A549 (cell line): ENCODE data around the gene CES4A. TPM values are rescaled to one million over a fixed set of nuclear protein-coding genes. Genes with fewer than 3 reads are reported as not detected.

Experiments
- ATAC-seq, 2 experiments: fragments of 200-7000 bp in 1 of 2; fragments of >200 bp in 1 of 2; cut with Nextera tagmentation in 1 of 2; cut with Tn5 transposase in 1 of 2; 3 replicates each; pipeline versions ENCODE4 v1.8.0 to v1.9.1; 2018 to 2020; ENCODE audit warnings: mild to moderate bottlenecking in 1 of 2, moderate library complexity in 1 of 2
- CTCF ChIA-PET: fragments of 300-600 bp; sonication (Branson Sonifier 250); formaldehyde crosslinking; extraction: SDS; loops from one replicate; lab custom pipeline; 2021; ENCODE audit warnings: antibody characterized with exemption, inconsistent platforms; lab: Yijun Ruan, JAX
- POLR2A ChIA-PET: fragments of 350-600 bp; formaldehyde crosslinking; extraction: SDS; loops from one replicate; lab custom pipeline; 2021; ENCODE audit warnings: antibody characterized with exemption, inconsistent platforms; lab: Yijun Ruan, JAX
- DNase-seq, 2 experiments: peaks; one replicate each; pipeline versions ENCODE4 v3.0.0 to v3.0.0-alpha.2; 2011 to 2016; ENCODE audit warnings: low read depth in 1 of 2, low spot score in 1 of 2
- FAIRE-seq: peaks from 2 replicates; lab custom pipeline; 2011; peaks lifted over from hg19 to GRCh38; lab: Jason Lieb, UNC
- H3K27ac ChIP-seq, 2 experiments: fragments of >200 bp; sonication (Bioruptor Twin); formaldehyde crosslinking; 3 replicates each; pipeline ENCODE4 v1.5.1; 2016 to 2017
- H3K4me1 ChIP-seq: fragments of >200 bp; sonication (Bioruptor Twin); formaldehyde crosslinking; 3 replicates; pipeline ENCODE4 v1.6.1; 2016
- H3K4me2 ChIP-seq: fragments of >200 bp; sonication (Bioruptor Twin); formaldehyde crosslinking; 3 replicates; pipeline ENCODE4 v1.6.1; 2016
- H3K4me3 ChIP-seq: fragments of >200 bp; sonication (Bioruptor Twin); formaldehyde crosslinking; 3 replicates; pipeline ENCODE4 v1.5.1; 2016
- H3K9me3 ChIP-seq: fragments of >200 bp; sonication (Bioruptor Twin); formaldehyde crosslinking; 3 replicates; pipeline ENCODE4 v1.6.1; 2016
- BHLHE40 ChIP-seq: IDR thresholded peaks from 2 replicates; pipeline ENCODE4 v1.6.1; 2012; ENCODE audit warnings: low read depth, low read length, inconsistent platforms
- HOXB13 ChIP-seq: fragments of 250-450 bp; sonication (Bioruptor Pico); IDR thresholded peaks from 2 replicates; pipeline ENCODE4 v1.5.0; 2020; ENCODE audit warnings: low read depth, mild to moderate bottlenecking, moderate library complexity
- HOXB5 ChIP-seq: fragments of 250-450 bp; sonication (Bioruptor Pico); IDR thresholded peaks from 2 replicates; pipeline ENCODE4 v1.5.0; 2020; ENCODE audit warnings: mild to moderate bottlenecking, moderate library complexity
- KDM5A ChIP-seq: fragments of 200-600 bp; sonication (generic); IDR thresholded peaks from 2 replicates; pipeline ENCODE4 v1.6.1; 2016; ENCODE audit warnings: antibody characterized with exemption, mild to moderate bottlenecking
- MAZ ChIP-seq: fragments of 150-350 bp; IDR thresholded peaks from 2 replicates; pipeline ENCODE4 v1.6.1; 2014; ENCODE audit warnings: antibody characterized with exemption, low read depth, low read length, borderline replicate concordance
- NPAS2 ChIP-seq: fragments of 250-450 bp; sonication (Bioruptor Pico); IDR thresholded peaks from 2 replicates; pipeline ENCODE4 v1.8.0; 2022; ENCODE audit warnings: mild to moderate bottlenecking, moderate library complexity, borderline replicate concordance
- NR3C1 ChIP-seq: fragments of >200 bp; sonication (Bioruptor Twin); formaldehyde crosslinking; IDR thresholded peaks from 3 replicates; pipeline ENCODE4 v1.6.1; 2017
- POLR2A ChIP-seq: IDR thresholded peaks from 2 replicates; pipeline ENCODE4 v1.6.1; 2012; ENCODE audit warnings: mild to moderate bottlenecking, low read length
- RAD21 ChIP-seq, 2 experiments: fragments of >200 bp in 1 of 2; sonication (Bioruptor Twin) in 1 of 2; formaldehyde crosslinking in 1 of 2; IDR thresholded peaks in 1 of 2; conservative IDR thresholded peaks in 1 of 2; 2 replicates in 1 of 2; 3 replicates in 1 of 2; pipeline ENCODE4 v1.6.1; 2012 to 2018; ENCODE audit warnings: inconsistent platforms in 1 of 2
- RARB ChIP-seq: fragments of 250-450 bp; sonication (Bioruptor Pico); IDR thresholded peaks from 2 replicates; pipeline ENCODE4 v1.8.0; 2021; ENCODE audit warnings: mild to moderate bottlenecking, moderate library complexity
- RNF2 ChIP-seq: fragments of 200-600 bp; sonication (generic); IDR thresholded peaks from 2 replicates; pipeline ENCODE4 v1.6.1; 2016; ENCODE audit warnings: low read depth, mild to moderate bottlenecking, antibody characterized with exemption, moderate library complexity, borderline replicate concordance
- TFCP2L1 ChIP-seq: fragments of 250-450 bp; sonication (Bioruptor Pico); IDR thresholded peaks from 2 replicates; pipeline ENCODE4 v1.5.0; 2021; ENCODE audit warnings: mild to moderate bottlenecking
- ZFP36 ChIP-seq: fragments of 450-650 bp; IDR thresholded peaks from 2 replicates; pipeline ENCODE4 v1.6.1; 2014; ENCODE audit warnings: borderline replicate concordance; ENCODE audit not compliant: partially characterized antibody
- WGBS: methylation state at CpG from one replicate; pipeline ENCODE4 v1.1.6; 2017; ENCODE audit errors: missing lambda C conversion rate; 5-methylcytosine and 5-hydroxymethylcytosine counted together
- polyA plus RNA-seq, 4 experiments: library from polyadenylated mRNA; depleted of rRNA in 3 of 4; stranded (reverse); fragments of >200 nt; fragmentation: RNase III in 1 of 4; extraction: RNeasy Plus Mini Kit Qiagen cat#74134 plus additional on column Dnase treatment in 1 of 4; gene quantifications; 2 replicates in 3 of 4; 3 replicates in 1 of 4; pipeline ENCODE4 v1.2.3, GENCODE V29; 2011 to 2017
- TF ChIP-seq, protein P1 (sequence below): fragments of 250-450 bp; sonication (Bioruptor Pico); IDR thresholded peaks from 2 replicates; pipeline ENCODE4 v1.5.0; 2020; ENCODE audit warnings: low read depth, mild to moderate bottlenecking, moderate library complexity
- TF ChIP-seq, protein P2 (sequence below): IDR thresholded peaks from 2 replicates; pipeline ENCODE4 v1.6.1; 2012
- TF ChIP-seq, protein P3 (sequence below): IDR thresholded peaks from 2 replicates; pipeline ENCODE4 v1.6.1; 2012; ENCODE audit warnings: low read depth, borderline replicate concordance
- TF ChIP-seq, protein P4 (sequence below): fragments of >200 bp; sonication (Bioruptor Twin); formaldehyde crosslinking; IDR thresholded peaks from 3 replicates; pipeline ENCODE4 v1.6.1; 2016
- TF ChIP-seq, protein P5 (sequence below): fragments of 250-450 bp; sonication (Bioruptor Pico); IDR thresholded peaks from 2 replicates; pipeline ENCODE4 v1.5.0; 2021; ENCODE audit warnings: mild to moderate bottlenecking, moderate library complexity, borderline replicate concordance

Gene CES4A
- polyA plus RNA-seq, 2 of the 4 experiments (the other 2 are of a cell fraction): 2.8 to 3.5 TPM

DNA sequence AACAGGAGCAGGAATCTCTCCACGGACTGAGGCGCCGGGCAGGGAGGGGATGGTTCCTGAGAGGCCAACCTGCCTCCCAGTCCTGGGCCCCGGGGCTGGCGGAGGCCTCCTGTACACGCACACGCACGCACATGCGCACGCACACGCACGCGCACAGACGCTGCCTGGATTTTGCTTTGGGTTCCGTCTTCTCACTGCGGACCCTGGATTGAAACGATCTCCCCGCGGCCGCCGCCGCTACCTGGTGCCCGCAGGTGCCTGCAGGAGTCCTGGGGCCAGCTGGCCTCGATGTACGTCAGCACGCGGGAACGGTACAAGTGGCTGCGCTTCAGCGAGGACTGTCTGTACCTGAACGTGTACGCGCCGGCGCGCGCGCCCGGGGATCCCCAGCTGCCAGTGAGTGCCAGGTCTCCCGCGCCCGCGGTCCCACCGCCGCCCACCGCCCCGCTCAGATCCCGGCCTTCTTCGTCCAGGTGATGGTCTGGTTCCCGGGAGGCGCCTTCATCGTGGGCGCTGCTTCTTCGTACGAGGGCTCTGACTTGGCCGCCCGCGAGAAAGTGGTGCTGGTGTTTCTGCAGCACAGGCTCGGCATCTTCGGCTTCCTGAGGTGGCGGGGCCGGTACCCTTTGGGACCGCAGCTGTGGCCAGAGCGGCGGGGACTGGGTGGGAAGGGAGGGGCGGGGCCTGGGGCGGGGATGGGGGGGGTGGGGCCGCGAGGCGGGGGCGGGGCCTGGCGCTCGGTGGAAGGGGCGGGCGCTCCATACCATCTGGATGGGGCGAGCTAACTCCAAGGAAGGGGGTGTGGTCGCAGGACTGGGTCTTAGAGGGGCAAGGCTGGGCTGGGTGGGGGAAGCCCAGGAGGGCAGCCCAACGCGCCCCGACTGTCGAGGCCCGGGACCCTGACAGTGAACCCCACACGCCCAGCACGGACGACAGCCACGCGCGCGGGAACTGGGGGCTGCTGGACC, 12.3 kb downstream of the CES4A start:
- H3K9me3 ChIP-seq: no peaks in the 10 kb centered on the region
- H3K27ac ChIP-seq: peak overlapping the region; percentile 79 to 82; a peak in 5 of 6 replicates
- DNase-seq (peak in 1 of 2 experiments; percentile 58), FAIRE-seq (no peak), ATAC-seq (peak; percentile 66 to 81)
- WGBS: 40% methylated on average over 41 of the region's 89 CpGs
- ChIA-PET POLR2A (no interaction called here), CTCF (interaction anchor here (1.0 to 5.9 kb wide), 4 partner anchors 17 to 178 kb away, joined by 4 to 25 read pairs (median 5); no protein-coding TSS in a partner anchor)
- peak overlapping the region; percentile 98 for H3K4me2 ChIP-seq
- H3K4me3 ChIP-seq: peak overlapping the region; percentile 66
- H3K4me1 ChIP-seq: peaks cover 24% of the 10 kb centered on the region
- TF ChIP-seq RNF2: no peak; the same call in 1 of the 2 replicates
- TF ChIP-seq, protein P1, sequence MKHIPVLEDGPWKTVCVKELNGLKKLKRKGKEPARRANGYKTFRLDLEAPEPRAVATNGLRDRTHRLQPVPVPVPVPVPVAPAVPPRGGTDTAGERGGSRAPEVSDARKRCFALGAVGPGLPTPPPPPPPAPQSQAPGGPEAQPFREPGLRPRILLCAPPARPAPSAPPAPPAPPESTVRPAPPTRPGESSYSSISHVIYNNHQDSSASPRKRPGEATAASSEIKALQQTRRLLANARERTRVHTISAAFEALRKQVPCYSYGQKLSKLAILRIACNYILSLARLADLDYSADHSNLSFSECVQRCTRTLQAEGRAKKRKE (CRISPR knock-in tag): 0 out of 2 replicates have a peak, but pooled peaks have one; percentile 10
- TF ChIP-seq, protein P2, sequence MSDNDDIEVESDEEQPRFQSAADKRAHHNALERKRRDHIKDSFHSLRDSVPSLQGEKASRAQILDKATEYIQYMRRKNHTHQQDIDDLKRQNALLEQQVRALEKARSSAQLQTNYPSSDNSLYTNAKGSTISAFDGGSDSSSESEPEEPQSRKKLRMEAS: peak; percentile 79
- TF ChIP-seq, protein P3, sequence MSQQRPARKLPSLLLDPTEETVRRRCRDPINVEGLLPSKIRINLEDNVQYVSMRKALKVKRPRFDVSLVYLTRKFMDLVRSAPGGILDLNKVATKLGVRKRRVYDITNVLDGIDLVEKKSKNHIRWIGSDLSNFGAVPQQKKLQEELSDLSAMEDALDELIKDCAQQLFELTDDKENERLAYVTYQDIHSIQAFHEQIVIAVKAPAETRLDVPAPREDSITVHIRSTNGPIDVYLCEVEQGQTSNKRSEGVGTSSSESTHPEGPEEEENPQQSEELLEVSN: peak; percentile 91
- TF ChIP-seq MAZ: no peak
- TF ChIP-seq HOXB13 (CRISPR knock-in tag): 0 out of 2 replicates have a peak, but pooled peaks have one; percentile 40
- TF ChIP-seq POLR2A: peak; percentile 32

DNA sequence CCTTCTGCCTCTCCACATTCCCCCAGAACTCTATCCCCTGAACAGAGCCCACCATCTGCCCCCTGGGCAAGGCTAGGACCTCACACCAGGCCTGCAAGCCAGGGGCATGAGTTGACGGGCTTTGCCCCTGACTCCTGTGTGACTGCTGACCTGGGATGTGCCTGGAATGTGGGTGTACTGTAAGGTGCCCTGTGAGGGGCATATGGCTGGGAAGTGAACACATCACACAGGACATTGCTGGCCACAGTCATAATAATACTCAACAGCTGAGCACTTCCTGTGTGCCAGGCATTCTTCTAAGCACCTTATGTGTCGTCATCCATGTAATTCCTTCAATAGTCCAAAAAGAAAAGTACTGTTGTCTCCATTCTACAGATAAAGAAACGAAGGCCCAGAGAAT, 13.3 kb downstream of the CES4A start:
- Histone ChIP-seq H3K4me3 (no peak overlapping the region), H3K9me3 (no peaks in the 10 kb centered on the region), H3K4me1 (peaks cover 15% of the 10 kb centered on the region), H3K4me2 (no peak overlapping the region), H3K27ac (no peak overlapping the region; a peak in 1 of 6 replicates)
- FAIRE-seq (no peak), ATAC-seq (no peak), DNase-seq (no peak)
- ChIA-PET POLR2A (no interaction called here), CTCF (interaction anchor here (1.1 to 2.6 kb wide), 2 partner anchors 16 to 99 kb away, joined by 4 to 14 read pairs; no protein-coding TSS in a partner anchor)
- 79% methylated on average over 3 of the region's 3 CpGs for WGBS
- TF ChIP-seq KDM5A (no peak), NR3C1 (no peak), BHLHE40 (no peak), NPAS2 (CRISPR knock-in tag) (no peak), TFCP2L1 (no peak), HOXB5 (CRISPR knock-in tag) (no peak), RARB (CRISPR knock-in tag) (no peak), ZFP36 (no peak), RAD21 (conservative IDR thresholded peaks at IDR 0.05 in 1 of 2, IDR thresholded peaks at IDR 0.05 in 1 of 2) (no peak)
- TF ChIP-seq, protein P4, sequence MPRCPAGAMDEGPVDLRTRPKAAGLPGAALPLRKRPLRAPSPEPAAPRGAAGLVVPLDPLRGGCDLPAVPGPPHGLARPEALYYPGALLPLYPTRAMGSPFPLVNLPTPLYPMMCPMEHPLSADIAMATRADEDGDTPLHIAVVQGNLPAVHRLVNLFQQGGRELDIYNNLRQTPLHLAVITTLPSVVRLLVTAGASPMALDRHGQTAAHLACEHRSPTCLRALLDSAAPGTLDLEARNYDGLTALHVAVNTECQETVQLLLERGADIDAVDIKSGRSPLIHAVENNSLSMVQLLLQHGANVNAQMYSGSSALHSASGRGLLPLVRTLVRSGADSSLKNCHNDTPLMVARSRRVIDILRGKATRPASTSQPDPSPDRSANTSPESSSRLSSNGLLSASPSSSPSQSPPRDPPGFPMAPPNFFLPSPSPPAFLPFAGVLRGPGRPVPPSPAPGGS: no peak
- TF ChIP-seq, protein P5, sequence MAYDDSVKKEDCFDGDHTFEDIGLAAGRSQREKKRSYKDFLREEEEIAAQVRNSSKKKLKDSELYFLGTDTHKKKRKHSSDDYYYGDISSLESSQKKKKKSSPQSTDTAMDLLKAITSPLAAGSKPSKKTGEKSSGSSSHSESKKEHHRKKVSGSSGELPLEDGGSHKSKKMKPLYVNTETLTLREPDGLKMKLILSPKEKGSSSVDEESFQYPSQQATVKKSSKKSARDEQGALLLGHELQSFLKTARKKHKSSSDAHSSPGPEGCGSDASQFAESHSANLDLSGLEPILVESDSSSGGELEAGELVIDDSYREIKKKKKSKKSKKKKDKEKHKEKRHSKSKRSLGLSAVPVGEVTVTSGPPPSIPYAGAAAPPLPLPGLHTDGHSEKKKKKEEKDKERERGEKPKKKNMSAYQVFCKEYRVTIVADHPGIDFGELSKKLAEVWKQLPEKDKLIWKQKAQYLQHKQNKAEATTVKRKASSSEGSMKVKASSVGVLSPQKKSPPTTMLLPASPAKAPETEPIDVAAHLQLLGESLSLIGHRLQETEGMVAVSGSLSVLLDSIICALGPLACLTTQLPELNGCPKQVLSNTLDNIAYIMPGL (CRISPR knock-in tag): no peak
